DMS53 treated with DMSO at 0.1 percent for 48 hours (cell line): ENCODE measurements around the gene KIF5C.

Experiments
- DNase-seq: peaks from one replicate; lab custom pipeline; 2025; ENCODE audit not compliant: unreplicated experiment; lab: John Stamatoyannopoulos, UW

Gene KIF5C

DNA sequence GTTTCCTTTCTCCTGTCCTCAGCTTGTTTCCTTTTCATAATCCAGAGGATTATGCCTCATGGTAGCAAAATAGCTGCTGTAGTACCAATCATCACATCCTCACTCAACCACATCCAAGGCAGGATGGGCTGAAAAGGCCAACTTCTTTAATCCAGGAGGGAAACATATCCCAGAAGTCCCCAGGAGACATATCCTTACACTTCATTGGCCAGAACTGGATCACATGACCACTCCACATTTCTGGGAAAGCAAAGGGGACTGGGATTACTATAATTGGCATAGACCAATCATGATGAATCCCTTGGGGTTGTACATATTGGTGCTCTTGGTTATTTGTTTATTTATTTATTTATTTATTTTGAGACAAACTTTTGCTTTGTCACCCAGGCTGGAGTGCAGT, 109.4 kb downstream of the KIF5C start:
- DNase-seq: no peak

DNA sequence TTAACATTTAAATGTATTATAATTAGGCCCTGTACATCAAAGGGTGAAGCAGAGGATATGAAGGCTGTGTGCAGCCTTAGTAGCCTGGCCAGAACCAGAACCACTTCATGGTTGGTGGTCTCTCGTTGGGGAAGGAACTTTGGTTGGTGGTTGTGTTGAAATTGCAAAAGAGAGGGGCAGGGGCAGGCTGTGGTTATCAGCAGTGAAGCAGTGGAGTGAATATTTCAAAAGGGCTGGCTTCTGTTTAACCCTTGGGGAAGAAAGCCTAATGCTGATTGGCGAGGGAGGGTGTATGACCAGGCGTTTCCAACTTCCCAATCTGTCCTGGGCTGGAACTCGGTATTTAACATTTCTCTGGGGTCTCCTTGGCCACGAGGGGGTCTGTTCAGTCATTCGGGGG, 112.3 kb downstream of the KIF5C start:
- no peak for DNase-seq

DNA sequence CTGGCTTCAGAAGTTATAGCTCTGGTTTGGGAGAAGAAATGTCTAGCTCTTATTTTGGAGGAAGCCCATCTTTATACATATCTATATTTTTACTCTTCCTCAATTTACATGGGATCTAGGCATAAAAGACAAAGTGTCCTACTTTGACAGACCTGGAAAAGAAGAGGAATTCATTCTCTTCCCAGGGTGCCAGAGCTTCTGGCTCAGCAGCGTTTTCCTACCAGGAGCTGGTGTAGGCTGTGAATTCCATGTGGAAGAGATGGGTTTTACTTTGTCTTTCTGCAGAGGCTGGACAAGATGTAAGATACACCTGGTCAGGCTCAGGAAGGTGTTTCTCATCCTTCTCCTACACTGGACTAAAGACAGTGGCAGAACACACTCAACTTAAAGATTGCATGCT, 113.3 kb downstream of the KIF5C start:
- DNase-seq: no peak

DNA sequence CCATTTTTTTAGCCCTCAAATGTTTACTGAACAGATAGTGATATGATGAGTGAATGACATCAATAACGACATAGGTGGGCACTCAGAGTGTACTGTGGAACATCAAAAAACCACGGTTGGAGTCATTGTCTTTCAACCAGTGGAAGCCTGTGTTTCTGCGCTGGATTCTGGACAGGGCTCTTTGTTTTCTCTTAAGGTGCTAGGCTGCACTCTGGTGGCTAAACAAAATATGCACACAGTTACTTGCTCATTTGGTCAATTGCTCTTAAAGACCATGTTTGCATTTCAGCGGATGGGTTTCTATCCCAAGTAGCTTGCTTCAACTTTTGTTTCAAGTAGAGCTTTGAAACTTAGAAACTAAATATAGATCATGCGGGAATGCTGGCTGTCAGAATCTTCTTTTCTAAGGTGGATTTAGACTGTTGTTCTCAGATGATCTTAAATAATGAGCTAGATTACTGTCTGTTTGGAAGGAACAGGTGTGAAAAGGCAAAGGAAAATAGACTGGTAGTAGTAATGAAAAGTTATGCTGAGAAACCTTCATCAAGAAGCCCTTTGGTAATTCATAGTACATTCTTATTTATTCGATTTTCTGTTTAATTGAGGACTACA, 115.0 kb downstream of the KIF5C start:
- peak; percentile 10 for DNase-seq

DNA sequence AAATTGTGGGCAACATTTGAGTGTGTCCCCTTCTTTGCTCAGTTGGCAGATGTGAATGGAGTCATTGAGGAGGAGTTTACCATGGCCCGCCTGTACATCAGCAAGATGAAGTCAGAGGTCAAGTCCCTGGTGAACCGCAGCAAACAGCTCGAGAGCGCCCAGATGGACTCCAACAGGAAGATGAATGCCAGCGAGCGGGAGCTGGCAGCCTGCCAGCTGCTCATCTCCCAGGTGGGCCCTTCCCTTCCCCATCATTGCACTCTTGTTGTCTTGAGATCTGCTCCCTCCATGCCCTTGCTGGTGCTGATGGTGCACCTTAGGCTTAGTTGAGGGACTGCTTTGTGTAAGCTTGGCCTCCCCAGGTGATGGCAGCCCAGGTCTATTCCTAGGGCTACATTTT, 115.9 kb downstream of the KIF5C start:
- DNase-seq: no peak

DNA sequence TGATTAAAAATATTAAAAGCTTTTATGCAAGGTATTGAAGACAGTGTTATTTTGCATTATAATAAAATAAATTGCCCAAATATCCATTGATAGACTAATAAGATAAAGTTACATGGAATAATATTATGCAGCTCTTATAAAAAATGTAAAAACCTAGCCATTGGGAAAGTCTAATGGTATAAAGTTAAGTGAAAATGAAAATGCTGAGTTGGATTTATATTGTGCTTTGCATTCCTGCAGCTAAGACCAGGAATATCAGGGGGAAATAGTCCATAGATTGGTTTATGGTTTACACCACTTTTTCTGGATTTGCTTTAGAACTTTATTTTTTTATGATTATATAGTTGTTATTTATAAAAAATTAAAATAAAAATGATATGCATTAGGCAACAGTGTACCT, 117.4 kb downstream of the KIF5C start:
- no peak for DNase-seq

DNA sequence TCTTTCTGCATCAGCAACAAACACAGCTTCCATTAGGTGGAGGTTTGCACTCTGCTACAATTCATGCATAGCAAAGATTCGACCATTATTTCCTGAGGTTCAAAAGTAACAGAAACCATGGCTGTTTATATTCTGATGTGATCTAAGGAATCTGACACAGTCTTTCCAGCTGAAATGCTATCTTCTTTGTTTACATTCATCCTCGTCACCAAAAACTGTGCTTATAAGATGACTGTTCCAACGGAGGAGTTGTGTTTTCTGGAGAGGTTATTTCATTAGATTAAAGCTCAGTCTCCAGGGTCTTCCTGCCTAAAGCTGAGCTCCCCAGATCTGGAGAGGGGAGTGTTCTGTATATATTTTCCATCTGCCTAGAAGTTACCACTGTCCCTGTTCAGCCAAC, 118.3 kb downstream of the KIF5C start:
- no peak for DNase-seq

DNA sequence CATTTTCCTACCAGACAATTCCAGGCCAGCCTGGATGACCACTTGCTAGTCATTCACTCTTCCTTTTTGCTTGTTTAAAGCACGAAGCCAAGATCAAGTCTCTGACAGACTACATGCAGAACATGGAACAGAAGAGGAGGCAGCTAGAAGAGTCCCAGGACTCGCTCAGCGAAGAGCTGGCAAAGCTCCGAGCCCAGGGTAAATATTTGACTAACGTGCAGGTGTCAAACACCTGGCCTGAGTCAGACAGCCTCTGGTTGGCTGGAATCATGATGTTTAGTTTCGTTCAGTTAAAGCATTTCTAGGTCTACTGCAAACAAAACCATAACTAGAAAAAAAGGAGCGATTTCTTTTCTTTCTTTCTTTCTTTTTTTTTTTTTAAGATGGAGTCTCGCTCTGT, 119.3 kb downstream of the KIF5C start:
- peak; percentile 59 for DNase-seq

DNA sequence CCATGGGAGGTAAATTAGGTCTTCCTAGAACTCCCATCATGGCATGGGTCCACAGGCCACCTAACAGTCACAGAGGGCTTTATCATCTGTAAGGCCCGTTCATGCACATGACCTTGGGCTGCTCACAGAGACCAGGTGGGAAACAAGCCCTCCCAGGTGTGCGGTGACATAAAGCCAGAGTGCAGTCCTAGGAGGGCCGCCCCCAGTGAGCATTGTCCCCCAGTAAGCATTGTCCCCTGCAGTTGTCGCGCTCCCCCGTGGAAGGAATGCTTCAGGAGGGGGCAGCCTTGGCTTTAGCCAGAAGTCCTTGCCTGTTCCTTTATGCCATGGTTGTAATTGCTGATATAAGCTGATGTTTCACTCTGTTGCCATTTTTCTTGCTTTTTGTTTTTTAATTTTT, 121.8 kb downstream of the KIF5C start:
- no peak for DNase-seq

DNA sequence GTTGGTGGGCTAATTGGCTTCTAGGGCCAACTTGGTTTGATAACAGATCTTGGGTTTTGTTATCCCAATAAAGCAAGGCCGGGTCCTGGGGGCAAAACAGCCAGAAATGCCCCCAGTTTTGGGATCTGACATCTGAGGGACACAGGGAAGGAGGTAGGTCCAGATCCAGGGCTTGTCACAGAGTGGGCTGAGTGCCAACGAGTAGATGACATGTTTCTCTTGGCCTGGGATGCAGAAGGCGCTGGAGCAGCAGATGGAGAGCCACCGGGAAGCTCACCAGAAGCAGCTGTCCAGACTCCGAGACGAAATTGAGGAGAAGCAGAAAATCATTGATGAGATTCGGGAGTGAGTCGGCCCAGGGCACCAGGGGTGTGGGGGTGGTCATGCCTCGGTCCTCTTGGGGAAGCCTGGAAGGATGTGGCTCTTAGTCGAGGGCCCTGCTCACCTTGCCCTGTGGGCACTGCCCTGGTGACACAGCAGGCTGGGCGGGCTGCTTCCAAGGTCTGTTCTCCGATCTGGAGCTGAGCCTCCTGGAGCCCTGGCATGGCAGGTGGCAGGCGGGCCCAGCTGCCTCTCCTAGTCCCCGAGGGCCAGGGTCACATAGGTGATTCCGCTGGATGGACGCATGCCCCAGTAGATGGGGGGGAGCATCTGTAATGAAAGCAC, 123.3 kb downstream of the KIF5C start:
- DNase-seq: no peak

DNA sequence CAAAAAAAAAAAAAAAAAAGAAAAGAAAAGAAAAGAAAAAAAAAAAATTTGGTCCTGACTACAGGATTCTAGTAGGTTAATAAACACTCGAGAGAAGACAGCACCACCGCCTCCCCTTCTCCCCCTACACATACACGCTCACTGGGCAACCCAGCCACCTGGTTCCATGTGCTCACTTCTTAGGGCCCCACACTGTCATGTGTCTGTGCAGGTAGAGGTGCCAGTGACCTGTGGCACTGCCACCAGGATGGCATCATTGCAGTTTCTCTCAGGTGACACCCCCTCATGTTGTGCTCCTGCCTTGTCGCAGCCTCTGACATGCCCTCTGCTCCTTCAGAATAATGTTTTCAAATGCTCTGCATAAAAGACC, 123.8 kb downstream of the KIF5C start:
- no peak for DNase-seq

DNA sequence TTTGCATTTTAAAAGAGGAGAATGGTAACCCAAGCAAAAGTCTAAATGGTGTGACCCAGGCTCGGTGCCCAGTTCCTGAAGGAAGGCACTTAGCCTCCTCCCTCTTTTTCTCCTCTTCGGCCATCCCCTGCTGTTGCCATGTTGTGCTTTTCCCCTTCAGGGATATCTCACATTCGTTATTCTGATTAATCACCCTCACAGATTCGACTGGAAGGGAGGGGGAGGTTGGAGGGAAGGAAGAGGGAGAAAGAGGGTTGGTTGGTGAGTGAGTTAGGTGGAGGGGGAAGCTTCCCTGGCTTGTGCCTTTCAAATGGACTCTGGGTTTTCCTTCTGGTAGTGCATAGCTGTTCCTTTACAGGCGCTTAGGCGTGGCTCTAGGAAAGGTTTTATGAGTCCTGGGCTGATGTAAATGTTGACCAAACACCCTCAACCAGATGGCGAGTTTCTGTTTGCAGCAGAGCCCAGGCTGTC, 124.5 kb downstream of the KIF5C start:
- no peak for DNase-seq

DNA sequence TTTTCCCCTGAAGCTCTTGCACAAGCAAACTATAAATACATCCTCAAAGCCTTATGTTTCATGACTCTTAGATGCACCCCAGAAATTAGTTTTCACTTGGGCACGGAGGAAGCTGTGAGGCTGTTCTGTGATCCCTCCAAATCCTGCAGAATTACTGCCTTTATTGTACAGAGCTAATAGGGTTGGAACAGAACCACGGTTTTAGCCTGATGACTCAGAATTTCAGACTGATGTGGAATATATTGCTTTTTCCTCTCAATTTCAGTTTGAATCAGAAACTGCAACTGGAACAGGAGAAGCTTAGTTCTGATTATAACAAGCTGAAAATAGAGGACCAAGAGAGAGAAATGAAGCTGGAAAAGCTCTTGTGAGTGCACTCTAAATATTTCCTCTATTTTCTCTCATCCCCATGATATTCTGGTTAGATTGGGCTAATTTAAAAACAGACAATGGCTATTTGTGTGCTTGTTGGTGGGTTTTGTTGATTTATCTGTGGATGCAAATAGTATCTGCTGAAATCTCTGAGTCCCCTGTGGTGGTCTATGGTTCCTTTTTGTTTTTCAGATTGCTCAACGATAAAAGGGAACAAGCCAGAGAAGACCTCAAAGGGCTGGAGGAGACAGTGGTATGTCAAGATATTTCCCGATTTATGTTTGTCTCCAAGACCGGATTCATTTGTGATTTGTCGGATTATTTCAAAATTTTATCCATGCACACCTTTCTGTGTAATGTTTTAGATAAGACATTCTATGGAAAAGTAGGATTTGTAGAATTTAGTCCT, 125.3 kb downstream of the KIF5C start:
- no peak for DNase-seq

DNA sequence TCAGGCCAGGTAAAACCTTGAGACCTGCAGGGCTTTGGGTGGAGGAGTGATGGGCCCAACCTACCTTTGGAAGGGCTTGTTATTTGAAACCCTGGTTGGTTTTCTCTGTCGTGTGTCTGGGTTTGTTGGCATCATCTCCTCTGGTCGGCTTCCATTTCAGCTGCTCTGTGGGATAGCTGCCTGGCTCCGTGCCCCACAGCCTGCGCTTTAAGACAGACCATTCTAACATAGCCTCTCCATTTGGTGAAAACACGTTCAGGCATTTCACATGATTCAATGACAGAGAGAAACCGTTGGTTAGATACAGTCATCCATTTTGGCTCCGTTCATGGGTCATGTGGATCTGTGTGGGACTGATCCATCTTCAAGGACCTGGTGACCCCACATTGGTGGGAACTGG, 126.5 kb downstream of the KIF5C start:
- no peak for DNase-seq

DNA sequence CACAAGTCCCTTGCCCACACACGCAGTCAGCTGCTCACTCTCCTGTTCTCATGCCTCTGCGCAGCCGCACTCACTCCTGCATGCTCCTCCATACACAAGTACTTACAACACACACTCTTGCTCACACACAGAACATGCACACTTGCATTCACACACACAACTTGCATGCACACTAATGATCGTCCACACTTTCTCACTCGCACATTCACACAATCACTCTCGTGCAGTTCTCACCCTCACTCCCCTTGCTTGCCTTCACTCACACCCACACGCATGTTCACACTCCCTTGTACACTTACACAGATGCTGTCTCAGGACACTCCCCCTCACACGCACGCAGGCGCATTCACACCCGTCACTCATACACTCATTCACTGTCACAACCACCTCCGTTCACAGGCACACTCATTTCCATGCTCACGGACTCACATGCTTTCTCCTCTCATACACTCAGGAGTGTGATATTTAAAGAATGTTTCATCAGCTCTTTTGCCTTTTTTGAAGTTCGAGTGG, 127.4 kb downstream of the KIF5C start:
- no peak for DNase-seq

DNA sequence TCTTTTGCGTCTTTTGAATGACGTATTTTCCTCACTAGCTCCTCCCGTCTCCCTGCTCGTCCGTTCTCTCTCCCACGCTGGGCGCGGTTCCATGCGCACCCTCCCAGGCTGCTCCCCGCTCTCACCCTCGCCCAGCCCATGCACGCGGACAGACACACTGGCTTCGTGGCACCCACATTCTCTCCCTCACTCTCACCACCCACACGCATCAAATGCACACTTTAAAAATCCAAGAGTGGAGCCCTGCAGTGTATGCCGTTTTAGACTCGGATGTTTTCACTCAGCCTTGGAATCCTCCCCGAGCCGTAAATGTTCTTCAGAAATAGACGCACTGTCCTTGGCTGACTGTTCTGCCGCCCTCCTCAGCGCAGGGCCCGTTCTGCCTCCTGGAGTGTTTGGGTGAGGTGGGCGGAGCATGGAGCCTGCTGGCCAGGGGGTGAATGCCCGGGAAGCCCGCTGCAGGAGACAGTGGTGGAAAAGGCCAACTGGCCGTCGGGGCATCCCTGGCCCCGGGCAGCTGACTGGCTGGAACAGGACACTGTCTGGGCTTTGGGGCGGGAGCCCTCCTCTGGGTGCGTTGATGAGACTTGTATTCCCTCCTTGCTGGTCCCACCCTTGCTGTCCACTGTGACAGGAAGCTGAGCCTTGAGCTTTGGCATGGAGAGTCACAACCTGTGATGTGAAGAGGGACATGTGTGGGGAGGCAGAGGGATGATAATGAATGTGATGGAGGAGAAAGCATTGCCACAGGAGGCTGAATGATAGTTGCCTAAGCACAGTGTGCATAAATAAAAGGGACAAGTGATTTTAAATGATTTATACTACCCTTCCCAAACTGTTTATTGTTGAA, 128.1 kb downstream of the KIF5C start:
- DNase-seq: no peak

DNA sequence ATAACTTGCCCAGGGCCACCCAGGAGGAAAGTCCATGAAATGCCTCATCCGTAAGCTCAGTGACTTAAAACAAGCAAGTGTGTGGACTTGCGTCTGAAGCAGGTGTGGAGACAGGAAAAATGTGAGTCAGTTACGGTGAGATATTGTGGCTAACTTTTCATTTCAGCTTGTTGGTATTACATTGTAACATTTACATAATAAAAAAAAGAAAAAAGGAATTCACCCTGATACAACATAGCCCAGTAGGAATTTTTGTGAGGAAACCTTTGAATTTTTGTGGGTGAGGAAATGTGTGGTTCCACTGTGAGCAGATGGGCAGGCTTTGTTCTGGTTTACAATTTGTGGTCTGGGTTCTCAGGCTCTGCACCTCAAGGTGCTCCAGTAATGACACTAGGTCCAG, 129.8 kb downstream of the KIF5C start:
- DNase-seq: no peak

DNA sequence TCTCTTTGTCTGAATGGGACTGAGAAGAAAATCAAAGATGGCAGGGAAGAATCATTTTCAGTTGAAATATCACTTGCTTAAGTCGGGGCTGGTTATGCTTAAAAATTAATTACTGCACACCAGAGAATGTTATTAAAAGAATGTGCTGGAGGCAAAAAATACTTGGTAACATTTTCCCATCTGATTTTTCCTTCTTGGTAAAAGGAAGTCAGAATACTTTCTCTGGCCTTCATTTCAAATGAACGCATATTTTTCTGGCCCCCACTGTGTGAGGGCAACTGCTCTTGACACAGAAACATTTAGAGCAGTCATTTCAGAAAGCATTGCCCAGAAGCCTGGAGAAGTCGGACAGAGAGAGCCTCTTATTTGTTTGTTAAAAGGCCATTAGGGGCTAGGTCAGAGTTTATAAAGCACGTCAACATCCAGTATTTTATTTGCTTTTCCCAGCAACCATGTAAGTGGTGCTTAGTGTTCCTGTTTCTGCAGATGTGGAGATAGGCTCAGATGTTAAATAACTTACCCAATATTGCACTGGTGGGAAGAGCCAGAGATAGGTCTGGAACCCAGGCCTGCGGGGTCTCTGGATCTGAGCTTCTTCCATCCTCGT, 130.5 kb downstream of the KIF5C start:
- no peak for DNase-seq

DNA sequence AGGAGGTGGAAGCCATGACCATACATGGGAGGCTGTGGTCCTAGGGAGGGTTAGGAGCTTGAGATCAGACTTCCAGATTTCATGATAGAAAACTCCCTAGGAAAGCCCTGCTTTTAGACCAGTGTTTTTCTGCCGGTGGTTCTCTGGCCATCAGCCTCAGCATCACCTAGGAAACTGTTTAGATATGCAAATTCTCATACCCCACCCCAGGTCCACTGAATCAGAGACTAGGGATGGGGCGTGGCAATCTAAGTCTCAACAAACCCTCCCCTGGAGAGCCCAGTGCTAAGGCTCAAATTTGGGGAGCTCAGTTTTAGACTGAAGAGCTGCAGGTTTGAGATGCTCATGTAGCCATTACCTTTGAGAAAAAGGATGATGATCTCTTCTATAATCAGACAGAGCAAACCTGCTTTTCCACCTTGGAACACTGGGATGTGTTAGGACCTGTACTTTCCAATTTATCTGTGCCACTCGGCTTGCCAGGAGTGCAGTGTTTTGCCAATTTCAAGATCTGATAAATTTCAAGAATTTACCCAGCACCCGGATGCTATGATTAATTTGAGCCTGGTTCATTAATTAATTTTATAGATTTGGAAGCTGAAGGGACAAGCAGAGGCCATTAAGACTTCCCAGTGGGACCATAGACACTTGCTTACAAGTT, 132.0 kb downstream of the KIF5C start:
- DNase-seq: no peak

DNA sequence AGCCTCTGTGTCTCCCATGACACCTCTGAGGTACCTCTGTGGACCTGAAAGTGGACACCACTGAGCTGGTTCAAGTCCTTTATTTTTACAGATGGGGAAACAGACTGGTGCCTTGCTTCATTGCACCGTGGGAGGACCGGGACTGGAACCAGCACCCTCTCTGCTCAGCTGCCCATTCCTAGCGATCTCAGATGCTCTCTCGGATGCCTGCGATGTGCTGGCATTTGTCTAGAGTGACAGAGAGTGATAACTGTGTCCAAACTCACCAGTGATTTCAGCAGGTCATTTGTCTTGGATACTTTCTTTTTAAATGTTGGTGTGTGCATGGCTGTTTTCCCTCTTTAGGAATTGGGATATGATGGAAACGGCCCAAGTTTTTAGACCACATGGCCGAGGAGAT, 133.4 kb downstream of the KIF5C start:
- no peak for DNase-seq
